ENCODE data around the gene SYMPK. TPM values are rescaled to one million over a fixed set of nuclear protein-coding genes. Genes with fewer than 3 reads are reported as not detected.
"Not testable (repeated sequence)": the region's sequence is repeated elsewhere in the genome, so short reads cannot be mapped to it uniquely, and the experiment has no call there.

SYMPK gene
- total RNA-seq, 2 experiments from 2014 or later: 97.3 to 98.3 TPM

DNA sequence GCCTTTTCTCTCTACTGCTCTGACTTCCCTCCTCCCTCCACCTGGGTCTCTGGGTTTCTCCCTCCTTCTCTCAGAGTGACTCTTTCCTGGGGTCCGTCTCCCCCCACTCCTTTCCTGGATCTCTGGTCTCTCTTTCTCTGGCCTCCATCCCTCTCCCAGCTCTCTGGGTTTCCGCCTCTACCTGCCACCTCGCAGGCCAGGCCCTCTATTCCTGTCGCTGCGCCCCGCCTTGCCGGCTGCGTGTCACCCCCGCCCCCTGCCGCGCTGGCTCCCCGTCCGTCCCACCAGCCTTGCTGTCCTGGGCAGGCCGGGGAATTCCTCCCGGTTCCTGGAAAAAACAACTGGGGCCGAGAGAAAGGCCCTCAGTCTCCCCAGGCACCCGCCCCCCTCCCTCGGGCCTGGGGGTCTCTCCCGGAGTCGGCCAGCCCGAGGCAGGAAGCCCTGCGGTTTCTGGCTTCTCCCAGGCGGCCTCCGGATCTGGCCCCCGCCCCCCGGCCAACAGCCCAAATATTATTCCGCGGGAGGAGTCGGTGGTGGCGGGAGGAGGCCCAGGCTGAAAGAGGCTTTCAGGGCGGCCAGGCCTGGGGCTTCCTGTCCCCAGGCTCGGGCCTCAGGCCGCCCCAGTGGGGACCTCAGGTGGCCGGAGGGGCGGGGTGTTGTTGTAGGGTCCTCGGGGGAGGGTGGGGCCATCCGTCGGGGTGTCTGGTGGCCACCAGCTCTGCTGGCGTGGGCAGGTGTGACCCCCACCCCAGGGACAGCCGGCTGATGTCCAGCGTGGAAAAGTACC lies 13.7 kb upstream of the SYMPK start:
- CTCF ChIA-PET: no interaction called here

DNA sequence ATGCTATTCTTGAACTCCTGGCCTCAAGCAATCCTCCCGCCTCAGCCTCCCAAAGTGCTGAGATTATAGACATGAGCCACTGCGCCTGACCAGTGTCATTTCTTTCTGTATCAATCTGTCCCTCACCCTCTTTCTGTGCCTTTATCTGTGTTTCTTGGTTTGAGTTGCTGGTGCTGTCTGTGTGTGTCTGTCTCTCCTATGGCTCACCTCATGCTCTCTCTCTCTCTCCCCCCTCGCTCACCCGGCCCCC lies 13.1 kb upstream of the SYMPK start:
- peaks cover 34% of the 10 kb centered on the region for H3K27me3 Mint-ChIP-seq (ENCODE audit: low read depth)
- CTCF ChIA-PET: no interaction called here
- no peak overlapping the region for H3K4me3 Mint-ChIP-seq
- H3K4me1 Mint-ChIP-seq (ENCODE audit: low read depth): peaks cover 14% of the 10 kb centered on the region
- POLR2A ChIA-PET: no interaction called here
- DNase-seq (no peak), ATAC-seq (peak; percentile 50)
- H3K36me3 Mint-ChIP-seq (ENCODE audit: low read depth): no peaks in the 10 kb centered on the region
- H3K27ac Mint-ChIP-seq: no peak overlapping the region
- H3K9me3 Mint-ChIP-seq (ENCODE audit: insufficient read depth): no peaks in the 10 kb centered on the region

More for the DNA sequence above, 13.7 kb upstream of the SYMPK start:
- Mint-ChIP-seq H3K9me3 (ENCODE audit: insufficient read depth) (no peaks in the 10 kb centered on the region), H3K27me3 (ENCODE audit: low read depth) (peaks cover 34% of the 10 kb centered on the region), H3K4me1 (ENCODE audit: low read depth) (peaks cover 18% of the 10 kb centered on the region), H3K27ac (no peak overlapping the region), H3K4me3 (no peak overlapping the region), H3K36me3 (ENCODE audit: low read depth) (no peaks in the 10 kb centered on the region)
- POLR2A ChIA-PET: no interaction called here
- ATAC-seq (peak; percentile 34), DNase-seq (no peak)

GRCh38 chr19:45874620-45874966 lies 11.6 kb upstream of the SYMPK start:
- Mint-ChIP-seq H3K36me3 (ENCODE audit: low read depth) (no peaks in the 10 kb centered on the region), H3K27me3 (ENCODE audit: low read depth) (peaks cover 29% of the 10 kb centered on the region), H3K27ac (no peak overlapping the region), H3K4me1 (ENCODE audit: low read depth) (peaks cover 13% of the 10 kb centered on the region), H3K9me3 (ENCODE audit: insufficient read depth) (no peaks in the 10 kb centered on the region), H3K4me3 (no peak overlapping the region)
- DNase-seq (no peak), ATAC-seq (no peak)
- CTCF ChIA-PET: no interaction called here
- POLR2A ChIA-PET: no interaction called here

DNA sequence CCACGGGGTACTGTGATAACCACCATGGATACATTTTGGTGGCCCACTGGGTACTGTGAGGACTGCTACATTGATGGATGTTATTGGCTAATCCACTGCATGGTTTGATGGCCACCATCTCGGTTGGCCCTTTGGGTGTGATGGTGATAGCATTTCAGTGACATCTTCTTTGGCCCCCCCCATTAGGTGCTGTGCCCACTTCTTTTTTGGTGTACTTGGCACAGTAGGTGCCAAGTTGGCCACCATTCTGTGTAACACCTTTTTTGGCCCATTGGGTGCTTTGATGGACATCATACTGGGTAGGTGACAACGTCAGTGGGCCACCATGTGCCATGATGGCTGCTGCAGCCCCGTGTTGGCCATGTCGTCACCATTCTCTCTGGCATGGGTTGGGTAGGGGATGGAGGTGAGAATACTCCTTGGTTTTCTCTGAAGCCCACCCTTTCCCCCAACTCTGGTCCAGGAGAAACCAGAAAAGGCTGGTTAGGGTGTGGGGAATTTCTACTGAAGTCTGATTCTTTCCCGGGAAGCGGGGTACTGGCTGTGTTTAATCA lies 10.3 kb upstream of the SYMPK start:
- DNase-seq (no peak), ATAC-seq (no peak)
- Mint-ChIP-seq H3K27ac (no peak overlapping the region), H3K4me1 (ENCODE audit: low read depth) (peaks cover 13% of the 10 kb centered on the region), H3K27me3 (ENCODE audit: low read depth) (peaks cover 26% of the 10 kb centered on the region), H3K9me3 (ENCODE audit: insufficient read depth) (no peaks in the 10 kb centered on the region), H3K4me3 (no peak overlapping the region), H3K36me3 (ENCODE audit: low read depth) (no peaks in the 10 kb centered on the region)
- ChIA-PET CTCF (no interaction called here), POLR2A (no interaction called here)

GRCh38 chr19:45872095-45872919 lies 9.4 kb upstream of the SYMPK start:
- H3K27me3 Mint-ChIP-seq (ENCODE audit: low read depth): peaks cover 22% of the 10 kb centered on the region
- ChIA-PET POLR2A (no interaction called here), CTCF (no interaction called here)
- DNase-seq (no peak), ATAC-seq (no peak)
- no peaks in the 10 kb centered on the region for H3K9me3 Mint-ChIP-seq (ENCODE audit: insufficient read depth)
- no peaks in the 10 kb centered on the region for H3K36me3 Mint-ChIP-seq (ENCODE audit: low read depth)
- peaks cover 8% of the 10 kb centered on the region for H3K4me1 Mint-ChIP-seq (ENCODE audit: low read depth)
- H3K27ac Mint-ChIP-seq: no peak overlapping the region
- no peak overlapping the region for H3K4me3 Mint-ChIP-seq

- ATAC-seq (no peak), DNase-seq (no peak)
- Mint-ChIP-seq H3K9me3 (ENCODE audit: insufficient read depth) (no peaks in the 10 kb centered on the region), H3K4me3 (no peak overlapping the region), H3K27ac (no peak overlapping the region), H3K4me1 (ENCODE audit: low read depth) (no peaks in the 10 kb centered on the region), H3K36me3 (ENCODE audit: low read depth) (no peaks in the 10 kb centered on the region), H3K27me3 (ENCODE audit: low read depth) (peaks cover 14% of the 10 kb centered on the region)
- ChIA-PET POLR2A (no interaction called here), CTCF (interaction anchor here (1.3 kb wide), 1 partner anchor 54 kb away, joined by 5 read pairs; no protein-coding TSS in a partner anchor)
These were observed 7.9 kb upstream of the SYMPK start for GRCh38 chr19:45870798-45871197.

- H3K27me3 Mint-ChIP-seq (ENCODE audit: low read depth): peaks cover 24% of the 10 kb centered on the region
- H3K9me3 Mint-ChIP-seq (ENCODE audit: insufficient read depth): not testable (repeated sequence)
These were observed 4.3 kb upstream of the SYMPK start for GRCh38 chr19:45867241-45867640.

GRCh38 chr19:45866400-45867176 lies 3.6 kb upstream of the SYMPK start:
- ChIA-PET POLR2A (interaction anchor here (0.6 kb wide), 1 partner anchor 121 kb away, joined by 3 read pairs; no protein-coding TSS in a partner anchor), CTCF (interaction anchor here (0.7 to 0.9 kb wide), 3 partner anchors 14 to 154 kb away, joined by 3 read pairs; no protein-coding TSS in a partner anchor)
- Mint-ChIP-seq H3K4me3 (no peak overlapping the region), H3K36me3 (ENCODE audit: low read depth) (peaks cover 6% of the 10 kb centered on the region), H3K27me3 (ENCODE audit: low read depth) (peaks cover 24% of the 10 kb centered on the region), H3K4me1 (ENCODE audit: low read depth) (peaks cover 22% of the 10 kb centered on the region), H3K9me3 (ENCODE audit: insufficient read depth) (no peaks in the 10 kb centered on the region), H3K27ac (no peak overlapping the region)
- no peak for DNase-seq
- ATAC-seq: no peak

More at GRCh38 chr19:45867241-45867640, 4.3 kb upstream of the SYMPK start:
- peaks cover 16% of the 10 kb centered on the region for H3K4me1 Mint-ChIP-seq (ENCODE audit: low read depth)
- H3K27ac Mint-ChIP-seq; H3K36me3 Mint-ChIP-seq (ENCODE audit: low read depth); DNase-seq; POLR2A ChIA-PET; ATAC-seq; H3K4me3 Mint-ChIP-seq: not testable (repeated sequence)
- CTCF ChIA-PET: interaction anchor here (0.8 kb wide), 1 partner anchor 50 kb away, joined by 3 read pairs; no protein-coding TSS in a partner anchor

DNA sequence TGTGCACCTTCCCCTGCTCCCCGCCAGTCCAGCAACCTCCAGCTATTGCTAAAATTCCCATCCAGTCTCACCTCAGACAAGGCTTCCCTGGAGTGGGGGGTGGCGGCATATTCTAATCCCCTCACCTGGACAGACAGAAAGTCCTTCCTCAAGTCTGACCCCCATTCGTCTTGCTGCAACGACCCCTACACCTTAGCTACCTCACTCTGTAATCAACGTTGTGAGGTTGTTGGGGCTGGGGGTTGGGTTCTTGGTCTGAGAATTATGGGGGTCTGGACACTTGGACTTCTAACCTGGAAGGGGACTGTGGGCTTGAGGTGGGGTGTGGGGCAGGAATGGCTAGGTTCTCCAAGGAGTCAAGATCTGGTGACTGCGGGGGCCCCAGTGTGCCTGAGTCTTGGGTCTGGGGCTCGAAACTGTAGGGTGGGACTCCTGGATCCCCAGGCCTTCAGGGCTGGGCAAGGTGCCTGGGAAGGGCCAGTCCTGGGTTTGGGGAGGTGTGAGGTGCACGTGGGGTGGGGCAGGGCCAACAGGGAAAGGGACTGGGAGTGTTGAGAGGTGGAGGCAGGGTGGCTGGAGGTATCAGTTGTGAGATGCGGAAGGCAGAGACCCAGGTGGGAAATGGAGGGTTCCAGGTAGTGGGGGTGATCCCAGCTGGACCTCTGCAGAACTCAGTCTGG lies 2.5 kb upstream of the SYMPK start:
- ATAC-seq (no peak), DNase-seq (no peak)
- ChIA-PET POLR2A (no interaction called here), CTCF (interaction anchor here (0.9 to 3.9 kb wide), 6 partner anchors 14 to 96 kb away, joined by 3 to 29 read pairs (median 20); partner anchors contain the start of genes IRF2BP1 and SIX5)
- Mint-ChIP-seq H3K4me3 (no peak overlapping the region), H3K27me3 (ENCODE audit: low read depth) (peaks cover 24% of the 10 kb centered on the region), H3K9me3 (ENCODE audit: insufficient read depth) (no peaks in the 10 kb centered on the region), H3K36me3 (ENCODE audit: low read depth) (peaks cover 8% of the 10 kb centered on the region), H3K27ac (no peak overlapping the region), H3K4me1 (ENCODE audit: low read depth) (peaks cover 29% of the 10 kb centered on the region)

DNA sequence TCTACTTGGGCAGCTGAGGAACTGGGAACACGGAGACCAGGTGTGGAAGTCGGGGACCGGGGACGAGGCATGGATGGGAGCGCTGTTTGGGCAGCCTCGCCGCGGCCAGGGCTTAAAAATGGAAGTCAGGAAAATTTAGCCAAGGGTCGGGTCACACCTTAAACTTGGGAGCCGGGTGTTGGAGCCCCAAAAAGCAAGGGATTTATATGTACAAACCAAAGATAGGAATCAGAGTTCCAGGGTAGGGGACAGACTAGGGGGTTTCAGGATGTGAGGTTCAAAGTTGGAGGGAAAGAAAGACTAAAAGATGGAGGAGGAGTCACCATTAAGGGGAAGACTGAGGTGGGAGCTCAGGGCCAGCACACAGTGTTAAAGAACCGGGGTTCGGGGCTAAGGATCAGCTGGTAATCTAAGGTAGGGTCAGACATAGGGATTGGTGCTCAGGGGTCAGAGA lies 1.7 kb upstream of the SYMPK start:
- no peak for ATAC-seq
- DNase-seq: no peak
- peaks cover 30% of the 10 kb centered on the region for H3K4me1 Mint-ChIP-seq (ENCODE audit: low read depth)
- ChIA-PET CTCF (interaction anchor here (1.5 to 3.9 kb wide), 7 partner anchors 15 to 95 kb away, joined by 4 to 29 read pairs (median 19); partner anchors contain the start of genes IRF2BP1, MYPOP and SIX5), POLR2A (interaction anchor here (0.7 to 2.1 kb wide), 2 partner anchors 22 to 130 kb away, joined by 3 to 11 read pairs; partner anchors contain the start of gene IRF2BP1)
- H3K4me3 Mint-ChIP-seq: peak overlapping the region; percentile 38
- H3K27me3 Mint-ChIP-seq (ENCODE audit: low read depth): peaks cover 24% of the 10 kb centered on the region
- peaks cover 10% of the 10 kb centered on the region for H3K36me3 Mint-ChIP-seq (ENCODE audit: low read depth)
- peak overlapping the region; percentile 49 for H3K27ac Mint-ChIP-seq
- H3K9me3 Mint-ChIP-seq (ENCODE audit: insufficient read depth): no peaks in the 10 kb centered on the region
